ENCODE data around the gene RUVBL2.

RUVBL2 gene

DNA sequence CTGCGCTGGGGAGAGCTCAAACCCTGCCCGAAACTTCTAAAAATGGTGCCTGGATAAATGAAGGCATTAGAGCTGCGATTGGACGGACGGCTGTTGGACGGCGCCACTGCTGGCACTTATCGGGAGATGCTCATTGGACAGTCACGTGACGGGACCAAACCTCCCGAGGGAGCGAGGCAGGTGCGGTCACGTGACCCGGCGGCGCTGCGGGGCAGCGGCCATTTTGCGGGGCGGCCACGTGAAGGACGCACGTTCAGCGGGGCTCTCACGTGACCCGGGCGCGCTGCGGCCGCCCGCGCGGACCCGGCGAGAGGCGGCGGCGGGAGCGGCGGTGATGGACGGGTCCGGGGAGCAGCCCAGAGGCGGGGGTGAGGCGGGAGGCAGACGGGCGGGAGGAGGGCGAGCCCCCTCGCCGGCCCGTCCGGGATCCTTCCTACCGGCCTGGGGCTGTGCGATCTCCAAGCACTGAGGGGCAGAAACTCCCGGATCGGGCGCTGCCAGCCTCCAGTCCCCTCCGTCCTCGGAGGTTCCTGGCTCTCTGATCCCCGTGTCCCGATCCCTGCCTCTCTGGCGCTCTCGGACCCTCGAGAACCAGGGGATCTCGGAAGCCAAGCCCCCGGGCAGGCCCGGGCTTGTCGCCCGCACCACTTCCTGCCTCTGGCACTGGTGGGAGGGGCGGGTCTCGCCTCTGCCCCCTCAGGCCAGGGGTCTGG lies 38.9 kb upstream of the RUVBL2 start, which contains the start of gene BAX:
BAX (plus strand) TSS at position 281 of the 713 bp plus-strand sequence; CDS start at position 335, 54 bp downstream.
- DNase-seq (ENCODE audit: low read depth in 1 of 2, low spot score in 1 of 2), result peak; percentile 96 to 98
- TF ChIP-seq, protein P1, sequence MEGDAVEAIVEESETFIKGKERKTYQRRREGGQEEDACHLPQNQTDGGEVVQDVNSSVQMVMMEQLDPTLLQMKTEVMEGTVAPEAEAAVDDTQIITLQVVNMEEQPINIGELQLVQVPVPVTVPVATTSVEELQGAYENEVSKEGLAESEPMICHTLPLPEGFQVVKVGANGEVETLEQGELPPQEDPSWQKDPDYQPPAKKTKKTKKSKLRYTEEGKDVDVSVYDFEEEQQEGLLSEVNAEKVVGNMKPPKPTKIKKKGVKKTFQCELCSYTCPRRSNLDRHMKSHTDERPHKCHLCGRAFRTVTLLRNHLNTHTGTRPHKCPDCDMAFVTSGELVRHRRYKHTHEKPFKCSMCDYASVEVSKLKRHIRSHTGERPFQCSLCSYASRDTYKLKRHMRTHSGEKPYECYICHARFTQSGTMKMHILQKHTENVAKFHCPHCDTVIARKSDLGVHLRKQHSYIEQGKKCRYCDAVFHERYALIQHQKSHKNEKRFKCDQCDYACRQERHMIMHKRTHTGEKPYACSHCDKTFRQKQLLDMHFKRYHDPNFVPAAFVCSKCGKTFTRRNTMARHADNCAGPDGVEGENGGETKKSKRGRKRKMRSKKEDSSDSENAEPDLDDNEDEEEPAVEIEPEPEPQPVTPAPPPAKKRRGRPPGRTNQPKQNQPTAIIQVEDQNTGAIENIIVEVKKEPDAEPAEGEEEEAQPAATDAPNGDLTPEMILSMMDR (IDR thresholded peaks at IDR 0.05; ENCODE audit: insufficient read depth, low read length), result no peak
- TF ChIP-seq GABPA (IDR thresholded peaks at IDR 0.05; ENCODE audit: low read depth), result no peak
- TF ChIP-seq POLR2AphosphoS5 (IDR thresholded peaks at IDR 0.05; ENCODE audit: low read depth), result peak; percentile 76; the same call in 1 of the 2 replicates
- H3K4me3 ChIP-seq (replicated peaks; ENCODE audit: insufficient read depth, low read length), result peak within 1 kb of the TSS; percentile 96
- H3K27me3 ChIP-seq (ENCODE audit: insufficient read depth, poor library complexity, severe bottlenecking), result no peaks in the 10 kb centered on the region
- H3K27ac ChIP-seq (replicated peaks), result peak within 1 kb of the TSS; percentile 77

DNA sequence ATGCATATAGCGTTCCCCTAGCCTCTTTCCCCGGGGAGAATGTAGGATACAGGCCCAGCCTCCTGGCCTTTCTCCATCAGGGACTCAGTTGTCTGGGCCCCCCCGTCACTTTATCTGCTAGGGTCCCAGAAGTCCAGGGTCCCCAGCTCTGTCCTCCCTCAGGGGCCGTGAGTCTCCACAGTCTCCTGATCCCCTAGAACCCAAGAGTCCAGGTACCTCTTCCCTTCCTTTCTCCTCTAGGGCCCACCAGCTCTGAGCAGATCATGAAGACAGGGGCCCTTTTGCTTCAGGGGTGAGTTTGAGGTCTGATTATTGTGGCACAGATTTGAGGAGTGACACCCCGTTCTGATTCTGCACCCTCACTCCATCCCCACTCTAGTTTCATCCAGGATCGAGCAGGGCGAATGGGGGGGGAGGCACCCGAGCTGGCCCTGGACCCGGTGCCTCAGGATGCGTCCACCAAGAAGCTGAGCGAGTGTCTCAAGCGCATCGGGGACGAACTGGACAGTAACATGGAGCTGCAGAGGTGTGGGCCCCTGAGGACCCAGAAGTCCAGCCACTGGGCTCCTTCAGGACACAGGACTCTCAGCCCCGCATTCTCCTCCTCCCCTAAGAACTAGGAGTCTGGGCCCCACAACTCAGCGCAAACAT lies 38.3 kb upstream of the RUVBL2 start:
- H3K4me3 ChIP-seq (replicated peaks; ENCODE audit: insufficient read depth, low read length), result peak overlapping the region; percentile 96
- no peak for TF ChIP-seq SPI1 (IDR thresholded peaks at IDR 0.05; ENCODE audit: borderline replicate concordance, low read depth)
- TF ChIP-seq GABPA (IDR thresholded peaks at IDR 0.05; ENCODE audit: low read depth), result no peak
- TF ChIP-seq POLR2AphosphoS5 (IDR thresholded peaks at IDR 0.05; ENCODE audit: low read depth), result no peak
- TF ChIP-seq, protein P1 (IDR thresholded peaks at IDR 0.05; ENCODE audit: insufficient read depth, low read length), result no peak
- TF ChIP-seq, protein P2, sequence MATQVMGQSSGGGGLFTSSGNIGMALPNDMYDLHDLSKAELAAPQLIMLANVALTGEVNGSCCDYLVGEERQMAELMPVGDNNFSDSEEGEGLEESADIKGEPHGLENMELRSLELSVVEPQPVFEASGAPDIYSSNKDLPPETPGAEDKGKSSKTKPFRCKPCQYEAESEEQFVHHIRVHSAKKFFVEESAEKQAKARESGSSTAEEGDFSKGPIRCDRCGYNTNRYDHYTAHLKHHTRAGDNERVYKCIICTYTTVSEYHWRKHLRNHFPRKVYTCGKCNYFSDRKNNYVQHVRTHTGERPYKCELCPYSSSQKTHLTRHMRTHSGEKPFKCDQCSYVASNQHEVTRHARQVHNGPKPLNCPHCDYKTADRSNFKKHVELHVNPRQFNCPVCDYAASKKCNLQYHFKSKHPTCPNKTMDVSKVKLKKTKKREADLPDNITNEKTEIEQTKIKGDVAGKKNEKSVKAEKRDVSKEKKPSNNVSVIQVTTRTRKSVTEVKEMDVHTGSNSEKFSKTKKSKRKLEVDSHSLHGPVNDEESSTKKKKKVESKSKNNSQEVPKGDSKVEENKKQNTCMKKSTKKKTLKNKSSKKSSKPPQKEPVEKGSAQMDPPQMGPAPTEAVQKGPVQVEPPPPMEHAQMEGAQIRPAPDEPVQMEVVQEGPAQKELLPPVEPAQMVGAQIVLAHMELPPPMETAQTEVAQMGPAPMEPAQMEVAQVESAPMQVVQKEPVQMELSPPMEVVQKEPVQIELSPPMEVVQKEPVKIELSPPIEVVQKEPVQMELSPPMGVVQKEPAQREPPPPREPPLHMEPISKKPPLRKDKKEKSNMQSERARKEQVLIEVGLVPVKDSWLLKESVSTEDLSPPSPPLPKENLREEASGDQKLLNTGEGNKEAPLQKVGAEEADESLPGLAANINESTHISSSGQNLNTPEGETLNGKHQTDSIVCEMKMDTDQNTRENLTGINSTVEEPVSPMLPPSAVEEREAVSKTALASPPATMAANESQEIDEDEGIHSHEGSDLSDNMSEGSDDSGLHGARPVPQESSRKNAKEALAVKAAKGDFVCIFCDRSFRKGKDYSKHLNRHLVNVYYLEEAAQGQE (IDR thresholded peaks at IDR 0.05; ENCODE audit: insufficient replicate concordance, low read depth), result no peak
- peak overlapping the region; percentile 77 for H3K27ac ChIP-seq (replicated peaks)
- H3K27me3 ChIP-seq (ENCODE audit: insufficient read depth, poor library complexity, severe bottlenecking), result no peaks in the 10 kb centered on the region
- DNase-seq (ENCODE audit: low read depth in 1 of 2, low spot score in 1 of 2), result no peak

DNA sequence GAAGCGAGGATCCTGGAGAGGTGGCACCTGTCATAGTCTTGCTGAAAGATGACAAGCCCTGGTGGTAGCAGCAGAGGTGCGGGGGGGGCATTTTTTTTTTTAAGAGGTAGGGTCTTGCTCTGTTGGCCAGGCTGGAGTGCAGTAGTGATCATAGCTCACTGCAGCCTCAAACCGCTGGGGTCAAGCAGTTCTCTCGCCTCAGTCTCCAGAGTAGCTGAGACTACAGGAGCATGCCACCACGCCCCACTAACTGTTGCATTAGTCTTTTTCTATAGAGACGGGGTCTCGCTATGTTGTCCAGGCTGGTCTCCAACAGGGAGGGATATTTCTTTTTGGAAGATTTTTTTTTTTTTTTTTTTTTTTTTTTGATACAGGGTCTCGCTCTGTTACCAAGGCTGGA lies 35.7 kb upstream of the RUVBL2 start:
- no peaks in the 10 kb centered on the region for H3K27me3 ChIP-seq (ENCODE audit: insufficient read depth, poor library complexity, severe bottlenecking)
- no peak overlapping the region for H3K27ac ChIP-seq (replicated peaks)
- no peak overlapping the region for H3K4me3 ChIP-seq (replicated peaks; ENCODE audit: insufficient read depth, low read length)

More for the DNA sequence above, 35.7 kb upstream of the RUVBL2 start:
- TF ChIP-seq, protein P1 (IDR thresholded peaks at IDR 0.05; ENCODE audit: insufficient read depth, low read length), result no peak
- no peak for TF ChIP-seq SPI1 (IDR thresholded peaks at IDR 0.05; ENCODE audit: borderline replicate concordance, low read depth)
- TF ChIP-seq, protein P2 (IDR thresholded peaks at IDR 0.05; ENCODE audit: insufficient replicate concordance, low read depth), result no peak
- TF ChIP-seq GABPA (IDR thresholded peaks at IDR 0.05; ENCODE audit: low read depth), result no peak
- no peak for TF ChIP-seq POLR2AphosphoS5 (IDR thresholded peaks at IDR 0.05; ENCODE audit: low read depth)
- no peak for DNase-seq (ENCODE audit: low read depth in 1 of 2, low spot score in 1 of 2)
